OCI-LY7 (cell line): ENCODE results near the gene ECE1.

Source experiments
- CTCF ChIP-seq: fragments of 200-600 bp; sonication (generic); conservative IDR thresholded peaks from 2 replicates; pipeline ENCODE4 v1.5.1; 2014; ENCODE audit warnings: mild to moderate bottlenecking, antibody characterized with exemption, low read length, moderate library complexity, mixed read lengths
- EZH2phosphoT487 ChIP-seq: fragments of 200-600 bp; sonication (generic); IDR thresholded peaks from 2 replicates; pipeline ENCODE4 v1.6.1; 2018; ENCODE audit warnings: low read depth, borderline replicate concordance, mild to moderate bottlenecking, mixed run types, antibody characterized with exemption, low read length, moderate library complexity, mixed read lengths

- TF ChIP-seq CTCF: no peak
- no peak for TF ChIP-seq EZH2phosphoT487
These were observed 40.2 kb downstream of the ECE1 start for GRCh38 chr1:21249940-21250493.
